ENCODE results near the gene TMEM131. TPM values are rescaled to one million over a fixed set of nuclear protein-coding genes. Genes with fewer than 3 reads are reported as not detected.

TMEM131 gene
- total and polyA plus RNA-seq, 2 experiments from 2014 or later, result 9.2 to 22.7 TPM

- H3K4me1 ChIP-seq (ENCODE audit: insufficient read depth), result no peaks in the 10 kb centered on the region
- no peak for TF ChIP-seq EZH2phosphoT487 (IDR thresholded peaks at IDR 0.05; ENCODE audit: unreplicated experiment)
- no peaks in the 10 kb centered on the region for H3K27me3 ChIP-seq (ENCODE audit: insufficient read depth)
- DNase-seq (ENCODE audit: low spot score) (no peak), ATAC-seq (no peak)
- no peaks in the 10 kb centered on the region for H3K79me2 ChIP-seq (replicated peaks; ENCODE audit: insufficient read depth)
- H3K27me3 Mint-ChIP-seq (ENCODE audit: insufficient read depth, low read depth, poor library complexity), result peaks cover 17% of the 10 kb centered on the region
- H4K20me1 ChIP-seq (replicated peaks; ENCODE audit: insufficient read depth), result no peaks in the 10 kb centered on the region
- peaks cover 12% of the 10 kb centered on the region for H3K4me1 Mint-ChIP-seq
- no peak overlapping the region for H3K4me3 Mint-ChIP-seq
- no peak overlapping the region for H3K27ac ChIP-seq (ENCODE audit: low read depth)
- no peak overlapping the region for H2AFZ ChIP-seq
- no peak overlapping the region for H3K27ac Mint-ChIP-seq
- H3K4me2 ChIP-seq, result no peak overlapping the region
- H3K9me2 ChIP-seq (ENCODE audit: insufficient read depth), result 0 out of 2 replicates have a peak, but pooled peaks cover 4% of the 10 kb centered on the region
- no peaks in the 10 kb centered on the region for H3K36me3 Mint-ChIP-seq (ENCODE audit: low read depth)
- H3F3A ChIP-seq (replicated peaks; ENCODE audit: low read depth), result no peaks in the 10 kb centered on the region
- H3K9me3 Mint-ChIP-seq, result no peaks in the 10 kb centered on the region
- no peaks in the 10 kb centered on the region for H3K36me3 ChIP-seq (ENCODE audit: insufficient read depth)
- no peak overlapping the region for H3K4me3 ChIP-seq
Measured at GRCh38 chr2:97743913-97744312, 251.8 kb downstream of the TMEM131 start.

DNA sequence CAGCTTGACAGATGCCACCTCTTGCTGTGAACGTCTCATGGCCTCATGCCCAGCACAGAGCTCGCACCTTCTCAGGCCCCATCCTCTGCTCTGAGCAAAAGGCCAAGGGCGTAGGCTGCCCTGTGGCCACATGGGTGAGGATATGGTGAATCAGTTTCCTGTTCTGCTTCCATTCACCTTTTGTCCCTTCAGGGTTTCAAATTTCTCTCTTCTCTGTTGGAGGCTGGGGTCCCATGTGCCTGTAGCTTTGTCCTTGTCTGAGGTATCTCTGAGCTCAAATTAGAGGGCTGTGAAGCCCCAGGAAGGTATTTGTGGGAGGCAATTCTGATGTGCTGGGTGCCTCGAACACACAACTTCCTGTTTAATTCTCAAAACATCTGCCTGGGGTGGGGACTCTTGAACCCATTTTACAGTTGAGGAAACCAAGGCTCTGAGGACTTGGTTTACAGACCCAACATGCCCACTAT lies 253.3 kb downstream of the TMEM131 start:
- H3K4me2 ChIP-seq, result no peak overlapping the region

DNA sequence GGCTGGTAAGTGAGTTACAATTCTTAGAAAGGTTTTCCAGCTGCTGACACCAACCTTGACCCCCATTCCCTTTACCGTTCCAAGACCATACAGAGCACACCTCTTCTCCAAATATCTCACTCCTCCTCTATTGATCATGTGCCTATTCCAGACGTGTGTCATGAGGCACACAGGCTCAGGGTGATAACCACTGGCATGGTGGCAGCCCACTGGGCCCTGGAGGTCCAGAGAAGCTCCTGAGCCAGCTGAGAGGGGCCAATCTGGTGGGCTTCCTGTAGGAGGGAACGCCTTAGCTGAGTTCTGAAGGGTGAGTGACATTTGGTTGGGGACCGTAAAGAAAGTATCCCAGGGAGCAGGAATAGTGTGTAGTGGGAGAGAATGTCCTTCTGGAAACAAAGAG lies 254.1 kb downstream of the TMEM131 start:
- Histone ChIP-seq H3K4me3 (no peak overlapping the region), H3K27me3 (ENCODE audit: insufficient read depth) (no peaks in the 10 kb centered on the region), H3K36me3 (ENCODE audit: insufficient read depth) (no peaks in the 10 kb centered on the region), H4K20me1 (replicated peaks; ENCODE audit: insufficient read depth) (no peaks in the 10 kb centered on the region), H3K9me2 (ENCODE audit: insufficient read depth) (0 out of 2 replicates have a peak, but pooled peaks cover 4% of the 10 kb centered on the region), H3F3A (replicated peaks; ENCODE audit: low read depth) (no peaks in the 10 kb centered on the region), H3K27ac (ENCODE audit: low read depth) (no peak overlapping the region), H3K4me2 (no peak overlapping the region), H3K79me2 (replicated peaks; ENCODE audit: insufficient read depth) (no peaks in the 10 kb centered on the region), H2AFZ (no peak overlapping the region), H3K4me1 (ENCODE audit: insufficient read depth) (no peaks in the 10 kb centered on the region)
- Mint-ChIP-seq H3K9me3 (no peaks in the 10 kb centered on the region), H3K27ac (no peak overlapping the region), H3K4me1 (peaks cover 4% of the 10 kb centered on the region; the same call in 2 of the 3 replicates), H3K27me3 (ENCODE audit: insufficient read depth, low read depth, poor library complexity) (peaks cover 21% of the 10 kb centered on the region), H3K4me3 (no peak overlapping the region), H3K36me3 (ENCODE audit: low read depth) (no peaks in the 10 kb centered on the region)
- no peak for ATAC-seq
- no peak for DNase-seq (ENCODE audit: low spot score)
- TF ChIP-seq REST (IDR thresholded peaks at IDR 0.05; ENCODE audit: unreplicated experiment) (no peak), ZNF331 (CRISPR knock-in tag; IDR thresholded peaks at IDR 0.05; ENCODE audit: low read depth) (no peak), EZH2phosphoT487 (IDR thresholded peaks at IDR 0.05; ENCODE audit: unreplicated experiment) (no peak), CREB1 (CRISPR knock-in tag; IDR thresholded peaks at IDR 0.05; ENCODE audit: low read depth) (no peak), JUNB (IDR thresholded peaks at IDR 0.05; ENCODE audit: unreplicated experiment) (no peak), EZH2 (IDR thresholded peaks at IDR 0.05; ENCODE audit: low read depth, unreplicated experiment) (no peak), NANOG (IDR thresholded peaks at IDR 0.05; ENCODE audit: borderline replicate concordance) (no peak)

More for the DNA sequence above, 253.3 kb downstream of the TMEM131 start:
- Histone ChIP-seq H3K4me3 (no peak overlapping the region), H3K9me2 (ENCODE audit: insufficient read depth) (0 out of 2 replicates have a peak, but pooled peaks cover 4% of the 10 kb centered on the region), H3K27me3 (ENCODE audit: insufficient read depth) (no peaks in the 10 kb centered on the region), H3K79me2 (replicated peaks; ENCODE audit: insufficient read depth) (no peaks in the 10 kb centered on the region), H3K36me3 (ENCODE audit: insufficient read depth) (no peaks in the 10 kb centered on the region), H3K4me1 (ENCODE audit: insufficient read depth) (no peaks in the 10 kb centered on the region), H4K20me1 (replicated peaks; ENCODE audit: insufficient read depth) (no peaks in the 10 kb centered on the region), H3F3A (replicated peaks; ENCODE audit: low read depth) (no peaks in the 10 kb centered on the region), H3K27ac (ENCODE audit: low read depth) (no peak overlapping the region), H2AFZ (peak overlapping the region; percentile 83; the same call in 1 of the 2 replicates)
- Mint-ChIP-seq H3K27me3 (ENCODE audit: insufficient read depth, low read depth, poor library complexity) (peaks cover 21% of the 10 kb centered on the region), H3K4me3 (no peak overlapping the region), H3K9me3 (no peaks in the 10 kb centered on the region), H3K4me1 (peaks cover 6% of the 10 kb centered on the region; the same call in 2 of the 3 replicates), H3K27ac (no peak overlapping the region), H3K36me3 (ENCODE audit: low read depth) (no peaks in the 10 kb centered on the region)
- no peak for TF ChIP-seq STAT1 (IDR thresholded peaks at IDR 0.05; ENCODE audit: unreplicated experiment)
- ATAC-seq, result no peak
- no peak for DNase-seq (ENCODE audit: low spot score)
